HG03521 (cell line): ENCODE data around the gene HTR1B.

Experiments used
- ATAC-seq: cut with Tn5 transposase; IDR thresholded peaks from one replicate; pipeline ENCODE4 v1.9.1; 2021; ENCODE audit warnings: mild to moderate bottlenecking, moderate library complexity; ENCODE audit not compliant: unreplicated experiment

Gene HTR1B

GRCh38 chr6:77456531-77457248 lies 6.6 kb downstream of the HTR1B start:
- no peak for ATAC-seq

GRCh38 chr6:77455271-77455670 lies 8.0 kb downstream of the HTR1B start:
- no peak for ATAC-seq

DNA sequence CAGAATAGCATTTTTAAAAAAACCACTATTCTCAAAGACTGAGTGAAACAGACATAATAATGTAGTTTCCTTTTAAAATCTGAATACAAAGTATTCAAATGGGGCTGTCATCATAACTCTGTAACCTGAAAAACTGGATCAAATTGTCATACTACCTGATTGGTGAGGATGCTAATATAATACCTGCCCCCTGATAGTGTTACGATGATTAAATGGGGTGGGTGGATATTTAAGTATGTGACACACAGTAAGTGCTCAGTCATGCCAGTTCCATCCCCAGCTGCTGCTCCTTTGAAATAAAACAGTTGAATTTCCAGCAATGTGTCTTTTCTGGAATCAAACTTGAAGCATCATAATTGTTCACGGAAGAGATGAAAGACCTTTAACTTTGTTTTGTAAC lies 8.9 kb downstream of the HTR1B start:
- ATAC-seq, result no peak

GRCh38 chr6:77451466-77451865 lies 11.8 kb downstream of the HTR1B start:
- ATAC-seq, result no peak

DNA sequence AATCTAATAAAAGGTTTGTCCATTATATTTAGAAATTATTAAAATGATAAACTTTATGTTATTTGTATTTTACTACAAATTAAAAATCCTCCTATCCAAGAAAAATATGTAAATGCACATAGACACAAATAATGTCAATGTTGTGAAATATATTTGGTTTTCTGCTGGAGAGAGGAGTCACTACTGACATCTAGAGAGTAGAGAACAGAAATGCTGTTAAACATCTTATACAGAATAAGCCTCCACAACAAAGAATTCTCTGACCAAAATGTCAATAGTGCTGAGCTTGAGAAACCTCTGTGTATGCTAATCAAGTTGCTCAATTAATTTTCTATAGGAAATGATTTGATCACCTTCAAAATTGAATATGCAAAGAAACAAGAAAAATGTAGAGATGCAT lies 12.4 kb downstream of the HTR1B start:
- ATAC-seq, result no peak

DNA sequence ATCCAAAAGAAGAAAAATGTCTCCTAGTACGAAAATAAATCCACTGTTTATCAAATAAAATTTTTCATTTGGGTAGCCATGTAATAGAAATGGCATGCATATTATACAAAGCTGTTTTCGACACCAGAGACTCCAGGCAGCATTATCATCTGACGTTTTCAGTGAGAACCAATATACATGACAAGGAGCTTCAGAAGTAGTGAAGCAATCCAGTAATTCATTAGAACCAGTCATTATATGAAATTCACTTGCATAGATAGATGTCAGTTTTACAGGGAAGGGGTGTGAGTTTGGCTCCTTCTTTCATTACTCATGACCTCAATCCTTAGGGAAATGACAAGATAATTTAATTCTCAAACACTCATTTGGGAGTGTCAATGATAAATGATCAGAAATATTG lies 14.7 kb downstream of the HTR1B start:
- ATAC-seq, result no peak

DNA sequence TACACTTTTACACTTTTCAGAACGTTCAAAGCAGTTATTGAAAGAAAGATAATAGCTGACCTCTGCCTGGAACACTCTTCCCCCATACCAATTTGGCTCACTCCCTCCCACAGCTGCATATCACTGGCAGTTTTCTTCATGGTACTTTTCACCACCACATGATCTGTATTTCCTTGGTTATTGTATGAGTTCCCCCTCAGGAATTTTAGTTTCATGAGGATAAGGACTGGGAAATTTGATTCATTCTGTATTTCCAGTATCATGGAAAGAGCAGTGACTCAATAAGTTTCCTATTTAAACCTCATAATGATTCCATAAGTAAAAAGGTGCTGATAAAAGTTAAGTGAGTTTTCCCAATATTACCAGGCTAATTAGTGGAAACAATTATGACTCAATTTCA lies 16.0 kb downstream of the HTR1B start:
- ATAC-seq, result no peak

DNA sequence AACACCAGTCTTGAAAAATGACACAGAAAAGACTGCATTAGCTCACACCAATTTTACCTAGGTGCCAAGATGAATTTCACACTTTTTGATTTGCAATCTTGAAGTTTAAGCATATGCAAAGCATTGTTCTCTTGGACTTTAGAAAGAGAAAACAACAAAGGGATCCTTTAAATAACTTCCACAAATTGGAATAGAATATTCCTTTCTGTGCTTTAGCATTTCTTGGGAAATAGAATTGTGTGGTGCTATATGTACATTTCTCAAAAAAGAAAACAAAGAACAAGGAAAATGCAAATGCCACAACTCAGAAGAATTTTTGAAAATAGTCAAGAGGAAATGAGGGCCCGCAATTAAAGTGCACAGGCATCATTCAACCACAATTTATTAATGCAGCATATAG lies 17.0 kb downstream of the HTR1B start:
- no peak for ATAC-seq

GRCh38 chr6:77445214-77445613 lies 18.1 kb downstream of the HTR1B start:
- ATAC-seq, result no peak

GRCh38 chr6:77440206-77440976 lies 22.9 kb downstream of the HTR1B start:
- ATAC-seq, result no peak

DNA sequence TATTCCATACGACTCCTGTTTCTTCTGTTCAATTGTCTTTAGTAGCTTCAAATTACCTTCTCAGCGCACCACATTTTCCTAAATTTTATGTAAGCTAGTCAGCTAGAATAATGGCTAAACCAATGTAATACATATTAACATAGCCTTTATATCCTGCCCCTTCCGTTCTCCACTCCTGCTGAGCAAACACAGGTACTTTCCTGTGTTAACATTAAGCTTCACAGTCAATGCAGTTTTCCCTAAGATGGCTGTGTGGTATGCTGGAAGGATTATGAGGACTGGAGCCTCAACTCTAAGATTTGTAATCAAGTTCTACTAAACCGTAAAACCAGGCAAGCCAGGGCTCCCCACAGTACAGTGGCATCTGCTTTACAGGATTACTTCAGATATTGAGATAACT lies 29.4 kb downstream of the HTR1B start:
- no peak for ATAC-seq

- ATAC-seq, result no peak
Measured at GRCh38 chr6:77430504-77430903, 32.8 kb downstream of the HTR1B start.

- ATAC-seq, result no peak
Measured at GRCh38 chr6:77425671-77426070, 37.6 kb downstream of the HTR1B start.

GRCh38 chr6:77425216-77425615 lies 38.1 kb downstream of the HTR1B start:
- ATAC-seq, result no peak

DNA sequence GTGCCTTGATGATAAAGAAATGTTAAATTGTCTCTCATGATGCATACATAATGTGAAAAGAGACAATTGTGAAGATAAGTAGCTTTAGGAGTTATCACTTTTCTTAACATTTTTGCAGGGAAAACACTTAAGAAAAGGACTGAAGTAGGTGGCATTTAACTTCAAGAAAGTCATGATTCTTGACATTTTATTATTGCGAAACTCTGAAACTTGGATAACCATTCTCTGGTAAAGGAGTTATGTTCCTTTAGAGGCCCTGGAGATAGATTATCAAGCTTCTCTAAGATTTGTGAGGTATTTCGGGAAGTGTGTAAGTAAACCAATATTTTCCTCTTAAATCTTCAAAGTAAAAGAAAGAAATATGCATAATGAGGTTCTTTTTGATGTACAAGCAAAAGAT lies 38.5 kb downstream of the HTR1B start:
- ATAC-seq, result no peak

DNA sequence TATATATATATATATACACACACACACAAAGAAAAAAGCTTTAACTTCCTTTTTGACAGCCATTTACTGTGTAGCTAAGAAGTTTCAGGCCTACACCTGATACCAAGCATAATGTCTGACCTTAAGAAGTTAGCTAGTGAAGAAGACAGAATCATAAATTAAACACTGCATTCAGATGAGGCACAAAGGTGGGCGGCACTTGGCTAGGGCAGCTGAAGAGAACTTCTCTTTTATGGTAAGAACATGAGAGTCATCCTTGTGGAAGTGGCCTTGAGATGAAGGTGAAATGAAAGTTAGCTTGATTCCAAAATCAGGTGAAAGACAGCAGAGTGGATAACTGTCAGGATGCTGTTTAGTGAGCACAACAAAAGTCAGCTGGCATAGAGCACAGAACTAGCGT lies 46.5 kb downstream of the HTR1B start:
- no peak for ATAC-seq

- no peak for ATAC-seq
Measured at GRCh38 chr6:77415706-77416105, 47.6 kb downstream of the HTR1B start.
